Thyroid gland (tissue), 4 donors: ENCODE measurements around the gene C19orf53.

Source experiments
- POLR2A ChIP-seq, 2 donors: fragments of 450-650 bp; IDR thresholded peaks; one replicate each; pipeline ENCODE4 v1.6.1; 2017; ENCODE audit warnings: antibody characterized with exemption in 2 of 2, mild to moderate bottlenecking in 2 of 2, moderate library complexity in 1 of 2
- TF ChIP-seq, protein P1 (sequence below), 6 experiments: fragments of 200-600 bp in 3 of 6; fragments of 450-650 bp in 3 of 6; sonication (generic) in 3 of 6; IDR thresholded peaks; one replicate each; pipeline ENCODE4 v1.5.1; 2016 to 2019; ENCODE audit warnings: antibody characterized with exemption in 6 of 6, mild to moderate bottlenecking in 2 of 6, inconsistent platforms in 1 of 6, moderate library complexity in 1 of 6

DNA sequence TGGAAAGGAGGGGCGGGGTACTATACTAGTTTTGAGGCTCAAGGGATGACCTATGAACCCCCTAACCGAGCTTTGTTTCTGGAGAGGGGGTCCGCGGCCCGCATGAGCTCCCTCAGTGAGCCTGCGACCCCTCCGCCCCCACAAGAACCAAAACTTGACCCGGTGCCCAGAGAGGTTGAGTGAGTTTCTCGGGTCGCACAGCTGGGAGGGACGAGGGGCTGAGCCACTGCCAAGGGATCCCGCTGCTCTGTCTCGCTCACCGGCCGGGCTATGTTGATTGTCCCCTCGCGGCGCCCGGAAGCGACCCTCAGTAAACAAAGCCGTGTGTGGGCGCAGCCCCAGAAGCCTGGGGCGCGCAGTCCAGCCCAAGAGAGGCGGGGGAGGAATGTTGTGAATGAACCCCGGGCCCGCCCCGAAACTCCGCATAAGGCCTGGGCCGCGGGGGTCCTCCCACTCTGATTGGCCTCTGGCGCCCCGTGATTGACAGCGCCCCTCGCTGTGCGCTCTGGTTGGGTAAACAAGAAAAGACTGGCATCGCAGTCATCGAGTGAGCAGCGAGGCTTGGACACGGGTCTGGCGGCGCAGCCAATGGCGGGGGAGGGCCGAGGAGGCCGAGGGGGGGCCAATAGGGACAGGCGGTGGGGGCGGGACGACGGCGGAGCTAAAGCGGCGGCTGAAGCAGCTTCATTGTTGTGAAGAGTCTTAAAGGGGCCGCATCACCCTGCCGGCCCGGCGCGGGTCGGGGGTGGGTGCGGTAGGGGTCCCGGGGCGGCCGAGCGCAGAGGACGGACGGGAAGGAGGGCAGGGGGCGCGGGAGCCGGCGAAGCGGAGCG is 20.7 kb downstream of the C19orf53 start, which contains the start of gene ZSWIM4:
- TF ChIP-seq, protein P1, sequence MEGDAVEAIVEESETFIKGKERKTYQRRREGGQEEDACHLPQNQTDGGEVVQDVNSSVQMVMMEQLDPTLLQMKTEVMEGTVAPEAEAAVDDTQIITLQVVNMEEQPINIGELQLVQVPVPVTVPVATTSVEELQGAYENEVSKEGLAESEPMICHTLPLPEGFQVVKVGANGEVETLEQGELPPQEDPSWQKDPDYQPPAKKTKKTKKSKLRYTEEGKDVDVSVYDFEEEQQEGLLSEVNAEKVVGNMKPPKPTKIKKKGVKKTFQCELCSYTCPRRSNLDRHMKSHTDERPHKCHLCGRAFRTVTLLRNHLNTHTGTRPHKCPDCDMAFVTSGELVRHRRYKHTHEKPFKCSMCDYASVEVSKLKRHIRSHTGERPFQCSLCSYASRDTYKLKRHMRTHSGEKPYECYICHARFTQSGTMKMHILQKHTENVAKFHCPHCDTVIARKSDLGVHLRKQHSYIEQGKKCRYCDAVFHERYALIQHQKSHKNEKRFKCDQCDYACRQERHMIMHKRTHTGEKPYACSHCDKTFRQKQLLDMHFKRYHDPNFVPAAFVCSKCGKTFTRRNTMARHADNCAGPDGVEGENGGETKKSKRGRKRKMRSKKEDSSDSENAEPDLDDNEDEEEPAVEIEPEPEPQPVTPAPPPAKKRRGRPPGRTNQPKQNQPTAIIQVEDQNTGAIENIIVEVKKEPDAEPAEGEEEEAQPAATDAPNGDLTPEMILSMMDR (IDR thresholded peaks at IDR 0.05) = no peak
- TF ChIP-seq POLR2A (IDR thresholded peaks at IDR 0.05) = peak; percentile 61 to 74
